AG08396 (cell line): ENCODE measurements around the gene PDE4D.
"Not testable (repeated sequence)": the region's sequence is repeated elsewhere in the genome, so short reads cannot be mapped to it uniquely, and the experiment has no call there.

ENCODE experiments used
- DNase-seq: peaks from one replicate; pipeline ENCODE4 v3.0.0; 2012; ENCODE audit warnings: low spot score, mixed read lengths

PDE4D gene

GRCh38 chr5:59463618-59464166 lies 429.8 kb downstream of the PDE4D start:
- not testable (repeated sequence) for DNase-seq

GRCh38 chr5:59462956-59463355 lies 430.6 kb downstream of the PDE4D start:
- DNase-seq: no peak

DNA sequence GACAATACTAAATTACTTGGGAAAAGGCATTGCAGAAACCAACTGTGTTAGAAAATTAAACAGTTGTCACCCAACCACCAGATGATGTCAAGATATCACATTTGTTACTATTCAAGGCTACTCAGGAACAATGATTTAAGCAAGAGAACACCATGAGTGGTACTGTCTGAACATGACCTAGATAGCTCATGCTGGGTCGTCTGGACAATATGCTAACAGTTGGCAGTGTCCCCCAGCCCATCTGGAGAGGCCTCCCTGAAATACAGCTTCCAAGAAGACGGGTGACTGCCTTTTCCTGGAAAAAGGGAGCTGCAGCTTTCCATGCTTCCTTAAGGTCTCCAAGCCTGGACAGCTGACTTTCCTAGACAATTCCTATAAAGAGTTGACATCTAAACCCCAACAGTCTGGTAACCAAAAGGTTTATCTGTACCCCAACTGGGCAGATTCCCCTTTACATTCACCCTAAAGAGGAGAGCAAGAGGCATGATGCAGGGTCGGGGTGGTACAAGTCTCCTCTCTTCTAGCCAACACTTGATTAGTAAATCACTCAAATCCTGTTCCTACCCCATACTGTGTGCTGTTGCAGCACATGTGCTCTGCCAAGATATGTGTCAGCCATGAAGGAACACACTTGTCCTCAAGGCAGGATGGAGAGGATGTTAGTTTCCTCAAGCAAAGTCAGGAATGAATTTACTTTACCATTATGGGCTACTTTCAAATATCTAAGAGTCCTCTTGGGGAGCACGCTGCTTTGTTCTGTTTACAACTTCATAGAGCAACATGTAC lies 433.0 kb downstream of the PDE4D start:
- DNase-seq: no peak

GRCh38 chr5:59458966-59459729 lies 434.4 kb downstream of the PDE4D start:
- DNase-seq: no peak

DNA sequence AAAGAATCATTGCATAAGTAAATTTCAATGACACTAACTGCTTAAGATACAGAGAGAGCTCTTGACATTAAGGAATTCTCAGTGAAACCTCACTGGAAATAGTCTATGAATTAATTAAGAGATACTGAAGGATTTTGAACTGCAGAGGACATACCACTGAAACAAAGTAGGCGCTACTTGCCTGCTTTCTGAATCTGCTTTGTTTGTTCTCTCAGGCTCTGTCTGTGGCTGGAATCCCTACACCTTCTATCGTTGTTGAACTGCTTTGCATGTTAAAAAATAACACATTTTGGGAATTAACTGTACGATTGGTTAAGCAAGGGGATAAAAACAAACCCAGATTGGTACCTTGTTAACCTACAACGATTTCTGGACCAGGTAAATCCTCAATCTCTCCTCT lies 435.2 kb downstream of the PDE4D start:
- no peak for DNase-seq

GRCh38 chr5:59449905-59450644 lies 443.5 kb downstream of the PDE4D start:
- DNase-seq: no peak

GRCh38 chr5:59446356-59446755 lies 447.2 kb downstream of the PDE4D start:
- no peak for DNase-seq

- no peak for DNase-seq
These were observed 447.8 kb downstream of the PDE4D start for GRCh38 chr5:59445741-59446140.

DNA sequence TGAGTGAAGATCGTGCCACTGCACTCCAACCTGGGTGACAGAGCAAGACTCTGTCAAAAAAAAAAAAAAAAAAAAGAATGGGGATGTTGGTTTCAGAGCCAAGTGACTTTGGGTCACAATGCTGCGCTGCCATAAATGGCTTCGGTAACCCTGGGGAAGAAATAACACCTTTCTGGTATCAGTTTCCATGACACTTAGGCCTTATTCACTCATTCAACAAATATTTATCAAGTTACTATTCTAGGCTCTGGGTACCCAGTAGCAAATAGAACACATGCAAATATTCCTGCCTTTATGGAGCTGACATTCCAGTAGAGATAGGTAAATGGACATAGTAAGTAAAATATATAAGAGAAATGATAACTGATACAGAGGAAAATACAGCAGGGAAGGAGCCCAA lies 454.2 kb downstream of the PDE4D start:
- DNase-seq: no peak

GRCh38 chr5:59437176-59437575 lies 456.4 kb downstream of the PDE4D start:
- DNase-seq: no peak

GRCh38 chr5:59436364-59437148 lies 457.0 kb downstream of the PDE4D start:
- no peak for DNase-seq

GRCh38 chr5:59433174-59433573 lies 460.4 kb downstream of the PDE4D start:
- no peak for DNase-seq

DNA sequence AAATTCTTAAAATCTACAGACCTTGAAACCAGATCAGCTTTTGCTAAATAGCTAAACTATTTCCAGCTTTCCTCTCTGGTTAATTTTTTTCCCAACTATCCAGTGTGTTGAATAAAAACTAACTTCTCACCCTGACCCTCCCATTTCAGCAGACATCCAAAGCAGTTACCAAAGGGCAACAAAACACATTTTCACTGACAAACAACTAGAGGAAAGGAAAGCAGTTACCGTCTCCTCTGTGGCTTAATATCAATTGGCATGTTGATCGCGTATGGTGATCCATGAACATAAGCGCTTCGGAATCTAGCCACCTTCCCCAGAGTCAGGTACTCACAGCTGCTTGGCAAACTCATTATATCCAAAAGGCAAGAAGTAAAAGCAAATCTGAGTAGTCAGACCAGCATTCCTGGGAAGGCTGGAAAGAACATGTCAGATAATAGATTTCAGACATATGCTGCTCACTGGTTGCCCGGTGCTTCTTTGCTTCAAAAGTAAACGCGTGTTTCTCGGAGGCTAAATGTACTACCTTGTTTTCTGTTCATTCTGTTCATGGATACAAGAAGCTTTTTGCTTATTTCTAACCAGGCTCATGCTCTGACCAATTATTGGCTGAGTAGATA lies 463.4 kb downstream of the PDE4D start:
- no peak for DNase-seq

DNA sequence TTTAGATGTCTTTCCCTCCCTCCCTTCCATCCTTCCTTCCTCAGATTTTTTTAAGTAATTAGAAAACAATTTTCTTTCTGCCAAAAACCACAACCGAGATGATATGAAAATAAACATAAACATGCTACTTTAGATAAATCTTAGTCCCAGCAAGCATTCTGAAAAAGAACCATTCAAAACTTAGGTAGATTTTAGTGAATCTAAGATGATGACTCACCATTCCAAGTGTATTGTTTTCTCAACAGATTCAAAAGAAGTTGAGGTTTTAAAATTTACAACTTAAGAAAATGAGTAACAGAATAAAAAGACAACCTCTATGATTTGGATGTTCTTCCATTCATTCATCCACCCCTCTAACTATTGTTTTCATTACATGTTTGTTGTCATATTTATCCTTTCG lies 465.1 kb downstream of the PDE4D start:
- no peak for DNase-seq

GRCh38 chr5:59424515-59424914 lies 469.0 kb downstream of the PDE4D start:
- no peak for DNase-seq

- DNase-seq: no peak
These were observed 470.5 kb downstream of the PDE4D start for GRCh38 chr5:59423021-59423420.

DNA sequence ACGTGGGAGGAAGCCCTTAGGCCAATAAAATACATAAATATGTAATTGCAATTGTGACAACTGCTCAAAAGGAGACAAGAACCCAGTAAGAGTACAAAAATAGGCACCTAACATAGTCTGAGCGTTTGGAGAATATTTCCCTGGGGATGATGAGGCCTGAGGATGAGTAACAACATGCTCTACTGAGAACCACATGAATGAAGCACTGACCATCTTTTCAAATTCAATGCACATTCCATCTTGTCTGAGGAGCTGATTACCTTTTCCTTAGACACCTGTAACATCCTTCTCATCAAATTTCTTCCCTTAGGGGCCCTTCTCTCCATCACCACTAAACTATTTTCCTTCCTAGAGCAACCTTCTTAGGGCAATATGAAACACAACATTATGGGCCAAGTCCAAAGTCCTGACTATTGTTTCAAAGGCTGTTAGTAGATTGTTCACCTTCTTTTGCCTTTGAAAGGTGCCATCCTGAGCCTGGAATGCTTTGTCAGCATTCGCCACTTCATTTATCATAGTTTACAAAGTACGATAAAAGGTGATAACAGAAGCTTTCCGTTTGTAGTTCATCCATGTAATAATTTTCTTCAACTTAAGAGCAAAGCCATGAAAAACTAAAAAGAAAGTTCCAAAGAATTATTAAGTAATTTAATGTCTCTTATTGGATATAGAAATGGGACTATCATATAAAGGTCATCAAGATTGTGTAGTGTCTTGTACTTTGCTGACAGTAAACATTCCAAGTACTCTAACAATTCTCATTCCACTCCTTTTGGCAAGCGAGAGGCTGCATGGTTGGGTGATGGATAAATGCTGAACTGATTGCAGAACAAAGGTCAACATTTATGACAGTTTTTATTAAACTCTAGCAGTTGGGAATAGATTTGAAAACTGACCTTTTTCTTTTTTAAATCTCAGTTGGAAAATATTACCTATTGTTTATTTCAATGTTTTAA lies 471.3 kb downstream of the PDE4D start:
- DNase-seq: no peak

DNA sequence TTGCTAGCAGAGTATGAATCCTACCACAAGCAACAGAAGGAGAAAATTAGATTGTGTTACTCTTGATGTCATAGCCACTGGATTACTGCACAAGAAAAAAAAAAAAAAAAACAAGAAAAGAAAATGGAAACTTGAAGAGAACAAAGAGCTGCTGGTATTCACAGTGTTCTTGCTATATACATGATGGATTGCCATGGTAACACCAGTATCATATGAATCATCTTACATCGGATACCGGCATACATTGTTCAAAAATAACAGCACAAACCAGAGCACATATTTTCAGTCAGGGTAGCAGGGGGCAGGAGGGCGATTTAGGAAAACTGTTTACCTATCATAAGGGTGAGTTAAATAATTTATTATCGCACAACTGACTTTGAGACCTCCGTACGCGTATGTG lies 472.9 kb downstream of the PDE4D start:
- DNase-seq: no peak

- no peak for DNase-seq
These were observed 474.7 kb downstream of the PDE4D start for GRCh38 chr5:59418808-59419207.

DNA sequence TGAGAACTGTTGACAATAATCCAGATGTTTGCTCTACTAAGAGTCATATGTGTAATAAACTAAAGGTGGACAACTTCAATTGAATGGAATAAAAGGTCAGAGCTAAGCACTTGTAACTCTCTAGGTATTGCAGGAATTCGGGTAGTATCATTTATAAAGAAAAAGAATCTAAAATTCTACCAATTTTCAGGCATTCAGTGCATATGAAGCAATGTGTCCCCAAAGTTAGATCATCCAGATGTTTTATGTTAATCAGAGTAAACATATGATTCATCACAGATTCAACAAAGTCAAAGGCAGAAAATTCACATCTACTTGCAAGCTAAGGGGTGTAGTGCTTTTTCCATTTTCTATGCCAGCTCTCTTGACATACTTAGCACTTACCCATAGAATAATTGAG lies 477.1 kb downstream of the PDE4D start:
- no peak for DNase-seq
